CD14-positive monocyte (primary cell): ENCODE data around the gene TRIM15. TPM values are rescaled to one million over a fixed set of nuclear protein-coding genes. Genes with fewer than 3 reads are reported as not detected.

Source experiments
- DNase-seq, 3 donors: peaks; one replicate each; pipeline ENCODE4 v3.0.0-alpha.2; 2011 to 2022
- H2AFZ ChIP-seq: 2 replicates; pipeline ENCODE4 v1.6.0; 2012; ENCODE audit warnings: mild to moderate bottlenecking, low read depth, low read length, inconsistent platforms; ENCODE audit not compliant: insufficient read depth, poor library complexity, severe bottlenecking
- H3K27ac ChIP-seq, 2 donors: 1 replicate in 1 of 2; 2 replicates in 1 of 2; pipeline ENCODE4 v1.5.1; 2012 to 2013; ENCODE audit warnings: low read length in 2 of 2, control low read depth in 1 of 2, inconsistent platforms in 1 of 2, low read depth in 1 of 2, mild to moderate bottlenecking in 1 of 2
- H3K27me3 ChIP-seq, 2 donors: one replicate each; pipeline versions ENCODE4 v1.6.0 to v1.6.1; 2011 to 2013; ENCODE audit warnings: low read length in 2 of 2; ENCODE audit not compliant: control insufficient read depth in 2 of 2, insufficient read depth in 2 of 2
- H3K36me3 ChIP-seq, 2 donors: replicated peaks in 1 of 2; 1 replicate in 1 of 2; 2 replicates in 1 of 2; pipeline versions ENCODE4 v1.5.1 to v1.6.1; 2012 to 2013; ENCODE audit warnings: low read length in 2 of 2, control low read depth in 1 of 2, inconsistent platforms in 1 of 2, mild to moderate bottlenecking in 1 of 2; ENCODE audit not compliant: insufficient read depth in 2 of 2, control insufficient read depth in 1 of 2
- H3K4me1 ChIP-seq, 2 donors: 1 replicate in 1 of 2; 2 replicates in 1 of 2; pipeline versions ENCODE4 v1.5.1 to v1.6.1; 2012 to 2013; ENCODE audit warnings: low read length in 2 of 2, control low read depth in 1 of 2, inconsistent platforms in 1 of 2, mild to moderate bottlenecking in 1 of 2, moderate library complexity in 1 of 2; ENCODE audit not compliant: insufficient read depth in 2 of 2, control insufficient read depth in 1 of 2
- H3K4me2 ChIP-seq: replicated peaks from 2 replicates; pipeline ENCODE3; 2012; ENCODE audit warnings: low read length, moderate library complexity, mild to moderate bottlenecking; ENCODE audit not compliant: poor library complexity, severe bottlenecking; ENCODE audit errors: extremely low read depth
- H3K4me3 ChIP-seq, 3 experiments: fragments of 200-600 bp in 1 of 3; sonication (generic) in 1 of 3; replicated peaks in 1 of 3; 1 replicate in 2 of 3; 2 replicates in 1 of 3; pipeline ENCODE4 v1.5.1; 2011 to 2013; ENCODE audit warnings: low read length in 3 of 3, mild to moderate bottlenecking in 3 of 3, control low read depth in 2 of 3, low read depth in 2 of 3, inconsistent platforms in 1 of 3, moderate library complexity in 1 of 3
- H3K79me2 ChIP-seq: 2 replicates; pipeline ENCODE4 v1.6.0; 2012; ENCODE audit warnings: mild to moderate bottlenecking, control low read depth, inconsistent platforms, low read length, moderate library complexity; ENCODE audit not compliant: insufficient read depth
- H3K9ac ChIP-seq: 2 replicates; pipeline ENCODE4 v1.6.0; 2017; ENCODE audit warnings: low read length, mild to moderate bottlenecking; ENCODE audit not compliant: insufficient read depth, poor library complexity, severe bottlenecking
- H3K9me3 ChIP-seq, 2 donors: replicated peaks in 1 of 2; 1 replicate in 1 of 2; 2 replicates in 1 of 2; pipeline versions ENCODE4 v1.5.1 to v1.6.1; 2012 to 2013; ENCODE audit warnings: low read length in 2 of 2, control low read depth in 1 of 2; ENCODE audit not compliant: control insufficient read depth in 1 of 2, insufficient read depth in 1 of 2
- H4K20me1 ChIP-seq: 2 replicates; pipeline ENCODE4 v1.6.0; 2012; ENCODE audit warnings: mild to moderate bottlenecking, low read length, control low read depth, moderate library complexity; ENCODE audit not compliant: insufficient read depth
- H3K27ac Mint-ChIP-seq, 7 donors: one replicate each; pipeline ENCODE4 v1.8.0; 2020; ENCODE audit warnings: mild to moderate bottlenecking in 7 of 7, mixed read lengths in 7 of 7, moderate library complexity in 6 of 7, inconsistent platforms in 2 of 7
- H3K27me3 Mint-ChIP-seq, 3 donors: one replicate each; pipeline ENCODE4 v1.8.0; 2021 to 2022; ENCODE audit warnings: low read depth in 3 of 3, mild to moderate bottlenecking in 3 of 3, mixed read lengths in 3 of 3, moderate library complexity in 3 of 3, inconsistent platforms in 1 of 3
- H3K36me3 Mint-ChIP-seq, 2 donors: one replicate each; pipeline ENCODE4 v1.8.0; 2020; ENCODE audit warnings: mixed read lengths in 2 of 2, inconsistent platforms in 1 of 2, mild to moderate bottlenecking in 1 of 2
- H3K4me1 Mint-ChIP-seq: one replicate; pipeline ENCODE4 v1.8.0; 2020; ENCODE audit warnings: mild to moderate bottlenecking, mixed read lengths
- H3K4me3 Mint-ChIP-seq, 2 donors: one replicate each; pipeline ENCODE4 v1.8.0; 2020; ENCODE audit warnings: mild to moderate bottlenecking in 2 of 2, mixed read lengths in 2 of 2, moderate library complexity in 1 of 2
- H3K9me3 Mint-ChIP-seq, 7 donors: one replicate each; pipeline ENCODE4 v1.8.0; 2020 to 2022; ENCODE audit warnings: mixed read lengths in 7 of 7, mild to moderate bottlenecking in 6 of 7, moderate library complexity in 6 of 7, inconsistent platforms in 2 of 7
- CTCF ChIP-seq: fragments of 200-600 bp; IDR thresholded peaks from one replicate; pipeline ENCODE4 v1.8.0; 2022; ENCODE audit warnings: antibody characterized with exemption, mild to moderate bottlenecking
- WGBS: methylation state at CpG from one replicate; pipeline ENCODE4 v1.1.5; 2013; ENCODE audit warnings: missing lambda C conversion rate; ENCODE audit not compliant: insufficient coverage; 5-methylcytosine and 5-hydroxymethylcytosine counted together
- intact Hi-C, 2 donors: fragments of 100-400 bp; cut with micrococcal nuclease; formaldehyde crosslinking; loops; one replicate each; pipeline versions ENCODE4 v1.15.0 to v1.15.1; 2023
- polyA plus RNA-seq, 3 donors: library from polyadenylated mRNA; depleted of rRNA in 1 of 3; unstranded in 2 of 3; stranded (reverse) in 1 of 3; fragments of 300-500 nt in 2 of 3; fragments of >200 nt in 1 of 3; fragmentation: Illumina TruSeq in 2 of 3; gene quantifications; 1 replicate in 2 of 3; 2 replicates in 1 of 3; pipeline ENCODE4 v1.2.3, GENCODE V29; 2012 to 2021

Gene TRIM15
- polyA plus RNA-seq, 3 donors: not detected

GRCh38 chr6:30172681-30173080 is 9.3 kb downstream of the TRIM15 start:
- H3K27me3 Mint-ChIP-seq: peaks cover 64 to 79% (median 71%) of the 10 kb centered on the region in 3 donors
- TF ChIP-seq CTCF: no peak
- no peak overlapping the region for H3K27ac Mint-ChIP-seq
- H3K27me3 ChIP-seq: peaks cover 38 to 69% of the 10 kb centered on the region in 2 donors
- H3K4me3 Mint-ChIP-seq: peak overlapping the region in 1 of 2 donors; percentile 77
- H3K36me3 Mint-ChIP-seq: no peaks in the 10 kb centered on the region
- peaks cover 0 to 8% (median 3%) of the 10 kb centered on the region in 7 donors for H3K9me3 Mint-ChIP-seq
- H3K27ac ChIP-seq: no peak overlapping the region
- H3K4me1 ChIP-seq: peaks cover 0 to 9% of the 10 kb centered on the region in 2 donors
- no CpG with 5 or more reads among the region's 4 CpGs for WGBS
- peaks cover 0 to 5% of the 10 kb centered on the region in 2 donors for H3K9me3 ChIP-seq
- H3K4me3 ChIP-seq: no peak overlapping the region
- no peaks in the 10 kb centered on the region for H3K36me3 ChIP-seq
- no peak for DNase-seq
- intact Hi-C loops: no loop called here
- H3K79me2 ChIP-seq: no peaks in the 10 kb centered on the region
- peaks cover 5% of the 10 kb centered on the region for H3K4me1 Mint-ChIP-seq
- no peak overlapping the region for H3K9ac ChIP-seq
- H4K20me1 ChIP-seq: no peaks in the 10 kb centered on the region
- no peak overlapping the region for H3K4me2 ChIP-seq
- H2AFZ ChIP-seq: no peak overlapping the region

- Histone ChIP-seq H3K9ac (no peak overlapping the region), H2AFZ (no peak overlapping the region), H4K20me1 (no peaks in the 10 kb centered on the region), H3K9me3 (peaks cover 0 to 16% of the 10 kb centered on the region in 2 donors), H3K36me3 (no peaks in the 10 kb centered on the region), H3K4me2 (no peak overlapping the region), H3K27me3 (peaks cover 28 to 77% of the 10 kb centered on the region in 2 donors), H3K27ac (no peak overlapping the region), H3K79me2 (no peaks in the 10 kb centered on the region), H3K4me3 (no peak overlapping the region), H3K4me1 (peaks cover 0 to 9% of the 10 kb centered on the region in 2 donors)
- Mint-ChIP-seq H3K36me3 (no peaks in the 10 kb centered on the region), H3K27ac (no peak overlapping the region), H3K9me3 (peaks cover 6 to 24% (median 16%) of the 10 kb centered on the region in 7 donors), H3K4me1 (peaks cover 5% of the 10 kb centered on the region), H3K4me3 (no peak overlapping the region), H3K27me3 (peaks cover 58 to 75% (median 60%) of the 10 kb centered on the region in 3 donors)
- TF ChIP-seq CTCF: no peak
- no peak for DNase-seq
- no CpG with 5 or more reads among the region's 2 CpGs for WGBS
- intact Hi-C loops: no loop called here
Observed at GRCh38 chr6:30175765-30176164, 12.4 kb downstream of the TRIM15 start.
